ENCODE results near the gene GALNT2.

The GALNT2 gene

DNA sequence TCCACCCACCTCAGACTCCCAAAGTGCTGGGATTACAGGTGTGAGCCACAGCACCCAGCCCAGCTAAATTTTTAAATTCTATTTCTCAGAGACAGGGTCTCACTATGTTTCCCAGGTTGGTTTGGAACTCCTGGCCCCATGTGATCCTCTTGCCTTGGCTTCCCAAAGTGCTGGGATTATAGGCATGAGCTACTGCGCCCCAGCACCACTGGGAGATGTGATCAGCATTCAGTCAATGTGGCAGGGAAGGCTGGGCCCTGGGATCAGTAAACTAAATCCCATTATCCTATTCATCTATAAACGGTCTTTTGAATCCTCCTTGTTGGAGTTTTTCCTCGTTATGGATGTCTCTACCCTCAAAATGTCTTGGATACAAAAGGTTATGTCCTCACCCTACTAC lies 245.6 kb downstream of the GALNT2 start:
- DNase-seq, result no peak

DNA sequence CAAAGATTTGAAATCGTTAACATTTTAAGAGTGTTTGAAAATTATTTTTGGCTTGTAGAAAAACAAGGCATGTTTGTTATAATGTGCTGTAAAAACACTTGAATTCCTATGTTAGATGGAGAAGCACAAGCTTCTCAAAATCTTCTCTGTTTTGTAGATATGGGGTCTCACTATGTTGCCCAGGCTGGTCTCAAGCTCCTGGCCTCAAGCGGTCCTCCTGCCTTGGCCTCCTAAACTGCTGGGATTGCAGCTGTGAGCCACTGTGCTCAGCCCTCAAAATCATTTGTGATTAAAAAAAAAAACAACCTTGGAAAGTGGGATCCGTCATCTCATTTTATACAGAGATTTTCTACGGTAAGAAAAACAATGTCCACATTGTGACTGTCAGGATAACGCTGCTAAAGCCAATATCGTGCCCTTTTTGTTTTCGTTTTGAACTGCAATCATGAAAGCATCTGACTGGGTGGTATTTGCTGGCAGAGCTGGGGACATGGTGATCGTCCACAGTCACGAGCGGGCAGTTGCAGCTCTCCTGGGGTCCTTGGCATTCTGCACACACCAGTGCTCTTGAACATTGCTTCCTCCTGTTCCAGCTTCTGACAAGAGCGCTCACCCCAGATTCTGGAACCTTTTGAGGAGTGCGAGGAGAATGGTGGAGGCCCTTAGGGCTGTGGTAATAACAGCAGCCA lies 246.6 kb downstream of the GALNT2 start:
- no peak for DNase-seq

GRCh38 chr1:230314142-230314470 lies 247.1 kb downstream of the GALNT2 start:
- no peak for DNase-seq

GRCh38 chr1:230315099-230315498 lies 248.1 kb downstream of the GALNT2 start:
- no peak for DNase-seq

DNA sequence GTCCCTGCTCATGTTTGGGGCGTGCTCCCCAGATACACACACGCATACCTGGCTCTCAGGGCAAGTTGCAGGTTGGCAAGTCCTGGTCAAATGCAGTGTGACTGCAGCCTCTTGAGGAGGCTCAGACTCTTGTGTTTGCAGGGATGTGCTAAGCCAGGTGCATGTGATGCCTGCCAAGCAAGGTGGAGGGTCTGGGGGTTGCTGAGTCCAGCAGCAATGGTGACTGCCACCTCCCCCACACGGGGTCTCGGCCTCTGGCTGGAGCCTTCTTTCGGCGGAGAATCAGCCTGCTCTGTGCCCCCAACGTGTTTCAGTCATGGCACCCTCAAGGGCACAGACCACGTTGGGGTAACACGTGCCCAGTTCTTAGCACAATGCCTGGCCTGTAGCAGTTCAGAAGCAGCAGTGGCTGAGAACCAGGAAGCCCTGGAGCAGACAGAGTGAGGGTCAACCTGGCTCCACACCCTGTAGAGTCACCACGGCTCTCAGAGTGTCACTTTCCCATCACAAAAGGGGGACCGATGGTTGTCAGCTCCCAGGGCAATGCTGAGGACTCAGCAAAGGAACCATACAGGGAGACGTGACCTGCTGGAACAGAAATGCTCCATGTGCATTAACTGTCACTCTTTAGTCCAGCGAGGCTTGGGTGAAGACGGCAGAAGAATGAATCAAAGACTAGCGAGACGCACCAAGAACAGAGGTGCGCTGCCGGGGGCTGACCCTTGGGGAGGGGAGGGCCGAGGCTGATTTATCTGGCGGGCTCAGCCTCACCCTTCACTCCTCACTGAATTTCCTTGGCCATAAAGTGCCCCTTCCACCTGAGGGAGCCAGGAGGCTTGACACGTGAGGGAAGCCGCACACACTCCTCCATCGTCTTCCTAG lies 250.1 kb downstream of the GALNT2 start:
- DNase-seq, result no peak

- DNase-seq, result no peak
Observed at GRCh38 chr1:230317823-230318819, 251.1 kb downstream of the GALNT2 start.

GRCh38 chr1:230319014-230319747 lies 252.1 kb downstream of the GALNT2 start:
- no peak for DNase-seq

DNA sequence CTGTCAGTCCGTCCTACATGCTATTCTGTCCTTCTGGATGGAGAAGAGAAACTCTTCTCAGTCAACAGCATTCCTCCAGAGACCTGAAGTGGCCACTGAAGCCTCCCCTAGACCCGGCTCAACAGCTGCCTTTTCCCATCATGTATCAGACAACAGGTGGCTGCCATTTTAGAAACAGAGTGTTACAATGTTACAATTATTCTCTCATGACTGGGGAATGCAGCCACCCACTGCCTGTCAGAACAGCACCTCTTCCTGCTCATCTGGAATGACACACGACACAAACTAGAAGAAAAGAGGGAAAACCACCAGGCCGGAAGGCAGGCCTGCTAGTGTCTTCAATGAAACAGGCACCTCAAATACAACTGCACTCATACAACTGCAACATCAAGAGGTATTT lies 253.8 kb downstream of the GALNT2 start:
- no peak for DNase-seq

GRCh38 chr1:230321341-230321740 lies 254.3 kb downstream of the GALNT2 start:
- no peak for DNase-seq

DNA sequence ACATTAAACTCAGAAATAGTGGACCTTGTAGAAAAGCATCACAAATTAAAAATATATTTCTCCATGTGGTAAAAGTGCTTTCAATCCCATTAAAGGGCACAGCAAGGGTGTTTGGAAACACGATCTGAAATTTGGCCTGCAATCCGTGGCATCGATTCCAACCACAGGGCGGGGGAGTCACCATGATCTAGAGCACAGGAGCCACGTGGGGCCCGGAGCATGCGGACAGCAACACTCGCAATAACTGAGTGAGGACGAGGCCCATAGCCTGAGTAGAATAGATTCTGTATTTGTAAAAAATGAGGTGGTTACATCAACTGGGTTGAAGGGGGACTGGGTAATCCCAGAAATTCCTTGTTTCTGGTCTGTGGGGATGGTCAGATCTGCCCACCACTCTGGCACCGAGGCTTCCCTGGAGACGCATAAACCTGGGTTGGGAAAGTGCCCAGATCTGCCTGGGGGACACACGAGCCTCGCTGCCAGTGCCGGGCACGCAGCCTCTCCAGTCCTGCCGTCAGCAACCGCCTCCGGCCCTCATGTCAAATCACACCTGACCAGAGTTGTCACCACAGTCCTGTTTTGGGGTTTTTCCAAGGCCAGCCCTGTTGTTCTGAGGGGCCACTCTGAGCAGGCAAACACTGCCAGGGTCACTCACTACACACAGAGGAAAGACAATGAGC lies 254.8 kb downstream of the GALNT2 start:
- DNase-seq, result no peak

DNA sequence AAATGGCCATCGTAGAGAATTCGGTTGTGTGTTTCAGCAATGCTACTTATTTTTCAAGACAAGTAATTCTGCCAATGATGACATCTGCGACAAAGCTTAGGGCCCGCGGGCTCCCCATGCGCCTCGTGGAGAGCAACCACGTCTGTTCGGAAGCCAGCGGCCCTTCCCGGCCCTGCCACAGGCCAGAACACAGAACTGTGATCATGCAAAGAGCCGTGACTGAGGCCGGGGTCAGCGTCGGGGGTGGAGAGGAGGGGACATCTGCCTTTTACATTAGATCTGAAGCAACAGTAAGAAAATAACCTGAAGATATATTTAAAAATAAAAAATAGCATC lies 255.4 kb downstream of the GALNT2 start:
- no peak for DNase-seq

GRCh38 chr1:230322967-230323547 lies 256.0 kb downstream of the GALNT2 start:
- no peak for DNase-seq

GRCh38 chr1:230323686-230324085 lies 256.6 kb downstream of the GALNT2 start:
- DNase-seq, result no peak

- DNase-seq, result no peak
Observed at GRCh38 chr1:230326971-230327891, 260.2 kb downstream of the GALNT2 start.

- peak; percentile 12 to 26 for DNase-seq
Observed at GRCh38 chr1:230327892-230328284, 260.9 kb downstream of the GALNT2 start.

- no peak for DNase-seq
Observed at GRCh38 chr1:230328342-230329015, 261.4 kb downstream of the GALNT2 start.

DNA sequence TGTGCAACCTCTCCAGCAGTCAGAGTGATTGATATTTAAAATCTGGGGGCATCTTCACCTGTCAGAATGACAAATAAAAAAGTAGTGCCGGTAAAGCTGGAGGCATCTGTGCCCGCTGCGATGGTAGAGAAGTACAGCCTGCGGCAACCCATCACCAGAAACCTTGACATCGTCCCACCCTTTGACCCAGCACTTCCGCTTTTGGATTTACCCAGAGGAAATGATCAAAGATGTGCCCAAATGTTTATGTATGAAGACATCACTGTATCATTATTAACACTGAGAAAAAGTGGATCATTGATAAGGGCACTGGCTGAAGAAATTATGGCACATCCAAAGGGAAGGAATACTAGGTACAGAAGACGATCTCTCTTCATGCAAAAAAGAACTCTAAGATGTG lies 263.1 kb downstream of the GALNT2 start:
- DNase-seq, result no peak
